GM19397 (cell line): Measurements from ENCODE around the gene PITPNC1.
"Not testable (repeated sequence)": the region's sequence is repeated elsewhere in the genome, so short reads cannot be mapped to it uniquely, and the experiment has no call there.

ENCODE experiments used
- ATAC-seq: cut with Tn5 transposase; IDR thresholded peaks from one replicate; pipeline ENCODE4 v1.9.1; 2021; ENCODE audit warnings: mild to moderate bottlenecking, moderate library complexity; ENCODE audit not compliant: unreplicated experiment

Gene PITPNC1

DNA sequence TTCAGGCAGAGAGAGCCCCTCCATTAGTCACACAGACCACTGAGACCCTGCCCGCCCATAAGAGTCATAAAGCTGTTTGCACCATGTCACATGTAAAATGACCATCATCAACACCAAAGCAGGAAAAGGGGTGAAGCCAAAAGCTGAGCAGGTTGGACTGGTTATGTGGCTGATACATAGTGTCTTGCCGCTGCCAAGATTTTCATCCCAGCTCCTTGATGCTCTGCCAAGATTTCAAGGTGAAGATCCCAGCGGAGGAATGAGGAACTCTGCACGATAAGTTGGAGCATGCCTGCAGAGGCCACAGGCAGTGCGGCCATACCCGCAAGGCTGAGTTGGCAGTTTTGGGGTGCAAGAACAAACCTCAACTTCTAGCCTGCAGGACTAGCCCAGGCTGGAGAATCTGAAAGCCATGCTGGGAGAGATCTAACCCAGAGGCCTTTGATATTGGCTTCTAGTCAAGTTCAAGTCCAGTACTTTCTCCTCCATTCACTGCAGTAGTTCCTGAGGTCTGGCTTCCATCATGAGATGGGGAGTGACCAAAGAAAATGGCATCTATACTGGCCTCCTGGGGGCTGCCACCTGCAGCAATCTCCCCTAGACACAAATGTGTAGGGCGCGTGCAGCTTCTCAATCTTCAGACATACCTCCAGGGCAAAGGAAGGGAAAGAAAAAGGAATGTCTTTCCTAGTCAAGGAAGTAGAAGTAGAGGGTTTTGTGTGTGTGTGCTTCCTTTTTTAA, 261.0 kb downstream of the PITPNC1 start:
- no peak for ATAC-seq

DNA sequence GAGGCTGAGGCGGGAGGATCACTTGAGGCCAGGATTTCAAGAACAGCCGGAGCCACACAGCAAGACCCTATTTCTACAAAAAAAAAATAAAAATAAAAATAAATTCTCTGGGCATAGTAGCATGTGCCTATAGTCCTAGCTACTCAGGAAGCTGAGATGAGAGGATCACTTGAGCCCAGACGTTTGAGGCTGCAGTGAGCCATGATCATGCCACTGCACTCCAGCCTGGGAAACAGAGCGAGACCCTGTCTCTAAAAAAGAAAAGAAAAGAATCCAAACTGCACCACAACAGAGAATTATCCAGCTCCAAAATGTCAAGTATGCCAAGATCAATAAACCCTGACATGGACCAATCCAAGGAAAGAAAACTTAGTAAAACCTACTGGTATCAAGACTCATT, 261.8 kb downstream of the PITPNC1 start:
- ATAC-seq = no peak

DNA sequence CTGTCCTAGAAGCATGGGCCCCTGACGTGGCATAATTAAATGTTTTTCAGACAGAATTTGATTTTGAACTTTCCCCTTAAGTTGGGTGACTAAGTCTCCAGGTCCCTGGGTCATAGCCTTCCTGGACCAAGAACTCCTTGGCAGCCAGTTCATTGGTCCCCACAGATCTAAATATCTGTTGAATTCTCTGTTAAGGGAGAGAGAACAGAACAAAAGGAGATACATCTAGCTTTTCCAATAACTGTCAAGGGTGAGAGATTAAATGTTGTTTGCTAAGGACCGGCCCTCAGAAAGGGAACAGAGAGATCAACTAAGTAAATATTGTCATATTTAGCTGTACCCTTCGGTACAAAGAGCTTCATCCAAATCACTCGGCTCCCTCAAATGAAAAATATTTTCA, 262.5 kb downstream of the PITPNC1 start:
- no peak for ATAC-seq

DNA sequence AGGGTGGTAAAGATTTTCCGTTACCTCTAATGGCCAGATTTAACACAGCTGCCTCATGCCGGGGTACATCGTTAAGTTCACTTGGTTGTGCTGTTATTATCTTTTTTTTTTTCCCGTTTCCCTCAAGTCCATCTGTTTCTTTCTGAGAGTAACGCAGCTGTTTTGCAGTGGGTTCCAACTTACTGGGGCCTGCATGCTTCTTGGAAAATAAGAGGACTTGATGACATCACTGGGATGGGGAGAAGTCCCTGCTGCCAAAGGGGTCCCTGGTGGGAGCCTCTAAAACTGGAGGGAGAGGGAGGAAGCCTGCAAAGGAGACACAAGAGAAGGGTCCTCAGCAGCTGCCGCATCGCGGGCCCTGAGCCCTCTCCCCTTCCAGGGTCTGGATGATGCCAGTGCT, 262.9 kb downstream of the PITPNC1 start:
- ATAC-seq = no peak

DNA sequence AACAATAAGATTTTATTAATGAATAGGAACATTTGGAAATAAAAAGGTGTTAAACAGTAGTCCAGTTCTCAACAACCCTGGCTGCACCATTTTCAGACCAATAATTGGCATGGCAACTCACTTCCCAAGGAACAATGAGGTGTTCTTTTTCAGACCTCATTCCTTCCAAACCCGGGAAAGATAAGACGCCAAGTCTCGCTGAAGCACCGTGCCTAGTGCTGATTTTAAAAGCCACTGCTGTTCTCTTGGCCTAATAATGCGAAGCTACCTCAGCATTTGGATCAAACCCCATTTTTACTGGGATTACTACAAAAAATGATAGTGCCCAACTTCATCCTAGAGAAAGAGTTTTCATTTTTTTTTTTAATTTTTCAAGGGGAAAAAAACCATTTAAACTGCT, 265.4 kb downstream of the PITPNC1 start:
- no peak for ATAC-seq

DNA sequence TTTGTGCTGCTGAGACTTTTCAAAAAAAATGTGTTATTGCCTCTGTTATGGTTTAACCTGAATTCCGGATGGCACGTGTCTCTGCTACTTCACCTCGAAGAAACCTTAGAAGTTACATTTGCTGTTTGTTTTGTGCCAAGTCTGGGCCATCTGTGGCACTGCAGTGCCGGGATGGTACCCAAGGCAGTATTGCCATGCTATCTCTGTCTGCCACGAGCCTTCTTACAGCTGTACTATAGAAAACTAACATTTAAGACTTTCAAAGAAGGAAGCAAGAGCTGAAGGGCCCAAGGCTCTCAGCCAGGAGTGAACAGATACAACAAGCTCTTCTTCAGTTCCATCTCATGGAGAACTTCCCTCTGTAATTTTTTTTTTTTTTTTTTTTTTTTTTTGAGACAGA, 267.0 kb downstream of the PITPNC1 start:
- ATAC-seq = no peak

DNA sequence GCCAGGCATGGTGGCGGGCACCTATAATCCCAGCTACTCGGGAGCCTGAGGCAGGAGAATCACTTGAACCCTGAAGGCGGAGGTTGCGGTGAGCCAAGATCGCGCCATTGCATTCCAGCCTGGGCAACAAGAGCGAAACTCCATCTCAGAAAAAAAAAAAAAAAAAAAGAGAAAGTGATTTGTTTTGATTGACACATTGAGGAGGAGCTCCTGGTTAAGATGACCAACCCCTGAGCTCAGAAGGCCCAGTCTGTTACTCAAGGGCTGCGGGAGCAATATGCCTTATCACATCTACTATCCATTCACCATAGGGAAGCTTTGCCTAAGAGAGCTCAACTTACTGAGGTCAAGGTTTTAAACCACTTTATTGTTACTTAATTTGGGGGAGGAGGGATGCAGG, 268.1 kb downstream of the PITPNC1 start:
- not testable (repeated sequence) for ATAC-seq

DNA sequence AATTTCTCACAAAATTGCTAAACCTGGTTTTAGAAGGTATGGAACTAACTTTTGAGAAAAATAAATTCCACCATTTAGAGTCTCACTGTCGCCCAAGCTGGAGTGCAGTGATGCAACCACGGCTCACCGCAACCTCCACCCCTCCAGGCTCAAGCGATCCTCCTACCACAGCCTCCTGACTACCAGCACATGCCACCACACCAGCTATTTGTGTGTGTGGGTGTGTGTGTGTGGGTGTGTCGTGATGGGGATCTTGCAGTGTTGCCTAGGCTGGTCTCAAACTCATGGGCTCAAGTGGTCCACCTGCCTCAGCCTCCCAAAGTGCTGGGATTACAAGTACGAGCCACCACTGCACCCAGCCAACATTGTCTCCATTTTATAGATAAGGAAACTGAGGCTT, 269.4 kb downstream of the PITPNC1 start:
- no peak for ATAC-seq

DNA sequence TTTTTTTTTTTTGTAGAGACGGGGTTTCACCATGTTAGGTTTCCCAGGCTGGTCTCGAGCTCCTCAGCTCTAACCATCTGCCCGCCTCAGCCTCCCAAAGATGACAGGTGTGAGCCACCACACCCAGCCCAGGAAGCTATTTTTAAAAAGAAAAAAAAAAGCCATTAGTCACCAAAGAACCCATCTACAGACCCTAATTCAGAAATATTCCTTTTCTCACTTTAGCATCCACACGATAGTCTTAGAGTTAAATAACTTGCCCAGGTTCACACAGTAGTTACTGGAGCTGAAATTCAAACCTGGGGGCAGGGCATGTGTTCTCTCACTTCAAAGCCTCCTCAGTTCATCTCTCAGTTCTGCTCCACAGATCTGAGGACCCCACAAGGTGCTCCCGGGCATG, 270.4 kb downstream of the PITPNC1 start:
- no peak for ATAC-seq

DNA sequence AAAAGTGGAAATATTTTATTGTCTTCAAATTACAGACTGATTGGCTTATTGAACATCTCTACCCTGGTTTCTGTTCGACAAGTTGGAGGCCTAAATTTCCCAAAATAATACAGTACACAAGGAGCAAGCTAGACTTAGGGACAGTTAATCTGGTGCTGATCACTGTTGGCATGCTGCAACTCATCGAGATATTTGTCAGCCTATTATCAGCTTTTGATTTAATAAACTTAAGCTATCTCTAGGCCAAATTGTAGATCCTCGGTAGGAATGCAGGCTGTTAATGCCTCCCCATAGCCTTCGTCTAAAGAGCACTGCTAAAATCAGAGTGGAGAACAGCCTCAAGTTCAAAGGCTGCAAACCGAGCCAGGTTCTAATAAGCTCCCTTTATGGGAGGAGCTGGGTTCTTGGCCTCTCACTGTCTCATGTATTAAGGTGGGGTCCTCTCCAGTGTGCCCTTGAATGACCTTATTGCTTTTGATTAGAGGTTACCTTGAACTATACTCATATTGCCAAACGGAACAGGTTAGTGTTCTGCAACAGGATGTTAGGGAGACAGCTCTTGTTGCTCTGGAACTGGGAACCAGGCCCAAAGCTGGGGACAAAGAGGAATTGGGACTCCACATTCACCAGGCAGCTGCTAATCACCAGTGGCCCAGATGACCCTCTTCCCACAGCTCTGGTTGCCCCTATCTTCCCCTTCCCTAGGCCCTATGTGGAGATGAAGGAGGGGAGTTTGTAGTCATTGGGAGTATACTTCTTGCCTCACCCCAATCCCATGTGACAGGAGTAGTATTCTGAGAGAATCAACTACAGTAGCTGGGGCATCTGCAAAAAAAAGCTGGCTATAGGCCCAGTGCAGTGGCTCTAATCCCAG, 271.2 kb downstream of the PITPNC1 start:
- ATAC-seq = no peak

DNA sequence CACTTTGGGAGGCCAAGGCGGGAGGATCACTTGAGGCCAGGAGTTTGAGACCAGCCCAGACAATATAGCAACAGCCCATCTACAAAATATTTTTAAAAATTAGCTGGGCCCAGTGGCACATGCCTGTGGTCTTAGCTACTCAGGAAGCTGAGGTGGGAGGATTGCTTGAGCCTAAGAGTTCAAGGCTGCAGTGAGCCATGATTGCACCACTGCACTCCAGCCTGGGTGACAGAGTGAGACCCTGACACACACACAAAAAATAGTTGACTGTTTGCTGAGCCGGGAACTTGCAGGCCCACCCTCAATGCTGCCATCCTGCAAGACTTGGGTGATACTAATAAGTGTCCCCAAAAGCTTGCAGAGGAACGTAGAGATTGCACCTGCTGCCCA, 271.8 kb downstream of the PITPNC1 start:
- ATAC-seq = not testable (repeated sequence)

DNA sequence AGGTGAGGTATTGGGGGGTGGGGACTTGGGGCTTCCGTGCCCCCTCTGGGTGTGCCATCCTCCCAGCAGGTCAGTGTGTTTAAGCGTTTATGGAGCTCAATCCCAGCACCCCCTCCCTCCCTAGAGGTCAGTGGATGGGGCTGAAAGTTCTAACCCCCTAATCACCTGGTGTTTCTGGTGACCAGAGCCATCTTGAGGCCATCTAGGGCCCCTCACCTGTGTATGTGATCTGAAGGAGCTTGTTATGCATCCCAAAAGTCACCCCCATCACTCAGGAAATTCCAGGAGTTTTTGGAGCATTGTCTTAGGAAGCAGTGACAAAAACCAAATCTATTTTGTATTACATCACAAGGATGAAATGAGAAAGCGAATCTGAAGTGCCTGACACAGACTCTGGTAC, 272.8 kb downstream of the PITPNC1 start:
- ATAC-seq = no peak

DNA sequence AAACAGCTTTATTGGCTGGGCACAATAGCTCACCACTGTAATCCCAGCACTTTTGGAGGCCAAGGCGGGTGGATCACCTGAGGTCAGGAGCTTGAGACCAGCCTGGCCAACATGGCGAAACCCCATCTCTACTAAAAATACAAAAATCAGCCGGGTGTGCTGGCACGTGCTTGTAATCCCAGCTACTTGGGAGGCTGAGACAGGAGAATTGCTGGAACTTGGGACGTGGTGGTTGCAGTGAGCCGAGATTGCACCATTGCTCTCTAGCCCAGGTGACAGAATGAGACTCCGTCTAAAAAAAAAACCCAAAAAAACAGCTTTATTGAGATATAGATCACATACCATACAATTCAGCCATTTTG, 274.1 kb downstream of the PITPNC1 start:
- not testable (repeated sequence) for ATAC-seq

DNA sequence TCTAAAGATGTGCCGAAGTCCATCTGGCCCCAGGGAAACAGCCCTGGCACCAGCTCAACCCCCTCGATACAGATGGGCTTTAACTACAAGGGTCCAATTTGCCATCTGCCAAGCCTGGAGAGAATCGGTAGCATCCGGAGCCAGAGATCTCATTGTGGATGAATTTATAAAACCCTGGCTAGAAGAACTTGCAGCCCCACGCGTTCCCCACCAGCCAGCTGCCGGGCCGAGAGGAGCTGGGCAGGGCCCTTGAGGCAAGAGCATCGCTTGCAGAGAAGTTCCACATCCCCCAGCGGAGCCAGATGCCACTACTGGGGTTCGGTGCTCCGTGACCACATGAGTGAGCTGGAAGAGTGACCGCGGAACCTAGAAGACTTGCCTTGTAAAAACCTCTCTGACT, 275.4 kb downstream of the PITPNC1 start:
- no peak for ATAC-seq

DNA sequence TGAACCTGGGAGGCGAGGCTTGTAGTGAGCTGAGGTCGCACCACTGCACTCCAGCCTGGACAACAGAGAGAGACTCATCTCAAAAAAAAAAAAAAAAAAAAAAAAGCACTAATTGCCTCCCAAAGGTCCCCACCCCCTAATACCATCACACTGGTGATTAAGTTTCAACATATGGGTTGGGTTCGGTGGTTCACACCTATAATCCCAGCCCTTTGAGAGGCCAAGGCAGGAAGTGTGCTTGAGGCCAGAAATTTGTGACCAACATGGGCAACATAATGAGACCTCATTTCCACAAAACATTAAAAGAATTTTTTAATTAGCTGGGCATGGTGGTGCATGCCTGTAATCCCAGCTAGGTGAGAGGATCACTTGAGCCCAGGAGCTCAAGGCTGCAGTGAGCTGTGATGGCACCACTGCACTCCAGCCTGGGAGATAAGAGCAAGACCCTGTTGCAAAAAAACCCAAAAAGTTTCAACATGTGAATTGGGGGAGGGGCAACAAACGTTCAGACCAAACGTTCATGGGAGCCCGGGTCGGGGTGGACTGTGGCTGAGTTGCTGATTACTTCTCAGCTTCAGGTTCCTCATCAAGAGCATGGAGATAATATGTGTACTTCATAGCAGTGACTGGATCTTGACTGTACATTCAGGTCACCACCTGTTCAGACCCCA, 278.5 kb downstream of the PITPNC1 start:
- ATAC-seq = no peak

DNA sequence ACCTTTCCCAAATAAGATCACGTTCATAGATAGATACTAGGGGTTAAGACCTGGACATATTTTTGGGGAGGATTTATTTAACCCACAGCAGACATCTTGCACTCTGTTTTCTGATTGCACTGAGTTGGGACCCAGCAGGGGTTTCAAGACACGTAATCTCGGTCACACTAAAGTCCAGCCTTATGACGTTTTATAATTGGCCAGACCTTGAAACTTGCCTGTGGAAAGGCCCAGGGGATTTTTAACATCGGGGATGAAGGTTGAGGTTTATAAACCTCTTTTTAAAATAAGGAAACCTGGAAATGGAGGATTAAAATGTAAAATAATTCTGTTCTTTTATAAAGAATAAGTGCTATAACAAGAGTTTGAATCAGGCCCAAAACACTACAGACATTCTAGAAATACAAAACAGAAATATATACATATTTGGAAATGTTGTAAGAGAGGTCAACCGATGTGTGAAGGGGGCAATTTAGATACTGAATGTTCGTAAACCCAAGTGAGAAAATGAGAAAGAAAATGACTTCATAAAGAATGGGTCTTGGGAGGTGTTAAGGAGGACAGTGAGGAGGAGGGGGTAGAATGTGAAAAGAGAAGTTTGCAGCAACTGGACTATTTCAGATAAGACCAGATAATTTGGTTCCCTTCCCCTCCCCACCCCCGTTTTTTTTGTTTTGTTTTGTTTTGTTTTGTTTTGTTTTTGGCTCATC, 279.6 kb downstream of the PITPNC1 start:
- ATAC-seq = no peak

DNA sequence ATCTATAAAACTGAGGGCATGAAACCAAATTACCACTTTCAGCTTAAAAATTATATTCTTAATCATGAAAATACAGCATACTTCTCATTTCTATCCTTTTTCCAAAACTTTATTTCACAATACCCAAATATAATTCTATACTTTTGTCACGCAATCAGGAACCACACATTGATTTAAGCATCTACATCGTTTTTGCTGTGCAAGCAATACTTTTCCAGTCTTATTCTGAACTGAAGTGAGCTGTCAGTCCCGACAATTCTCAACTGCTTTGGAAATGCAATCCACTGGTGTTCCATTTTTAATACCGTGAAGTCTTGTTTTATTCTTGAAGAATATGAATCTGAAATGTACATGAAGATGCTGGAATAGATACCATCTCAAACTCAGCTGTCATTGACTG, 280.5 kb downstream of the PITPNC1 start:
- ATAC-seq = no peak

DNA sequence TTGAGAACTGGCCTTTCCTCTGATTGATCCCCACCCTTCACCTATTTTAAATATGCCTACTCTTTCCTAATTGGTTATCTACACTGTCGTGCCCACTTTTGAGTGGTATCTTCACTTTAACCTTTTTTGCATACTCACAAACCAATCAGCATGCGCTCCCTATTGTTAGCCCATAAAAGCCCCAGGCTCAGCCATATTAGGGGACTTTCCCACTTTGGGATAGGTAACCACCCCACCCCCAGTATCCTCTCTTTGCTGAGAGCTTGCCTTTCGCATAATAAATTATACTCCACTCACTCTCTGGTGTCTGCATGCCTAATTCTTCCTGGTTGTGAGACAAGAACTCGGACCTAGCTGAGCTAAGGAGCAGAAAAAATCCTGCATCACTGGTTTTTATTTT, 281.2 kb downstream of the PITPNC1 start:
- ATAC-seq = no peak

DNA sequence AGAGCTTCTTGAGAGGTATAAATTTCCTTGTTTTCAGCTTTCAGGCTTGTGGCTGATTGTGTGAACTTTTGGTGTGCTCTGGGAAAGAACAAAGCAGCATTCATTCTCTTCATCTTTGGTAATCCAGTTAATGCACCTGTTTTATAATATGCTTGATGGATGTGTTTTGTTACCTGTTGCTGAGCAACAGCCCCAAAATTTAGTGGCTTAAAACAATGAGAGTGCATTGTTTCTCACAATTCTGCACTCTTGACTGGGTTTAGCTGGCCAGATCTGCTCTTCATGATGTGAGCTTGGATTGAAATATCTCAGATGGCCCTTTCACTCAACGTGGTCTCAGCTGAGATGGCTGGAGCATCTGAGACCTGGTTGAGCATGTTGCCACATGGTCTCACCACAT, 281.9 kb downstream of the PITPNC1 start:
- ATAC-seq = no peak

DNA sequence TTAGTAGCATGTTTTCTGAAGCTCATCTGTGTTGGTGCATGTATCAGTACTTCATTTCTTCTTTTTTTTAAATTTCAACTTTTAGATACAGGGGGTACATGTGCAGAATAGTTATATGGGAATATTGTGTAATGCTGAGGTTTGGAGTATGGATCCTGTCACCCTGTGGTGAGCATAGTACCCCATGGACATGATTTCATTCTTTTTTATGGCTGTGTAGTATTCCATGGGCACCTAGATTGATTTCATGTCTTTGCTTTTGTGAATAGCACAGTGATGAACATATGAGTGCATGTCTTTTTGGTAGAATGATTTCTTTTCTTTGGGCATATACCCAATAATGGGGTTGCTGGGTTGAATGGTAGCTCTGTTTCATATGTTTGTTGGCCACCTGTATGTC, 285.6 kb downstream of the PITPNC1 start:
- ATAC-seq = no peak

DNA sequence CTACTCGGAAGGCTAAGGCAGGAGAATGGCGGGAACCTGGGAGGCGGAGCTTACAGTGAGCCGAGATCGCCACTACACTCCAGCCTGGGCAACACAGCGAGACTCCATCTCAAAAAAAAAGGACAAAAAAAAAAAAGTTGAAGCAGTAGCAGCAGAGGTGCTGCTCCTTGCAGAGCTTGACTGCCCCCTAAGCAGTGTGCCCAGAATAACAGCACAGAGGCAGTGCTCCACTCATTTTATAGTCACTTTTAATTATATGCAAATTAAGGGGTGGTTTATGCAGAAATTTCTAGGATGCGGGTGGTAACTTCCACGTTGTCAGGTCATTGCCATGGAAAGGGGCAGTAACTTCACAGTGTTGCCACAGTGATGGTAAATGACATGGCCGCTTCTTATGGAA, 286.4 kb downstream of the PITPNC1 start:
- ATAC-seq = no peak
